ENCODE data around the gene FZD8.

GRCh38 chr10:35644050-35644950, 2.2 kb upstream of the FZD8 start:
- TF ChIP-seq CTCF (IDR thresholded peaks at IDR 0.05 in 2 of 3, conservative IDR thresholded peaks at IDR 0.05 in 1 of 3; ENCODE audit: borderline replicate concordance in 1 of 3, insufficient read depth in 1 of 3, low read depth in 2 of 3, low read length in 2 of 3): no peak
- no peak for TF ChIP-seq EZH2 (IDR thresholded peaks at IDR 0.05)
- no peak for TF ChIP-seq MAX (IDR thresholded peaks at IDR 0.05)
- TF ChIP-seq YY1 (IDR thresholded peaks at IDR 0.05; ENCODE audit: extremely low read depth, insufficient replicate concordance, low read depth, low read length): no peak
- TF ChIP-seq POLR2A (IDR thresholded peaks at IDR 0.05; ENCODE audit: borderline replicate concordance, extremely low read depth, insufficient read depth, insufficient read length): no peak
- TF ChIP-seq POLR2AphosphoS5 (IDR thresholded peaks at IDR 0.05; ENCODE audit: low read depth, low read length): no peak
- no peak for TF ChIP-seq SIN3A (IDR thresholded peaks at IDR 0.05; ENCODE audit: low read depth)
- no peak for TF ChIP-seq CBX3 (IDR thresholded peaks at IDR 0.05; ENCODE audit: low read depth)

Data from HCT116 (cell line).